ENCODE results near the gene ZBED5. TPM values are rescaled to one million over a fixed set of nuclear protein-coding genes. Genes with fewer than 3 reads are reported as not detected.

The ZBED5 gene
- total and polyA plus RNA-seq, 9 of the 15 experiments (the other 6 are each of a cell fraction or from before 2014, with no cell fraction given): 12.4 to 70.7 (median 26.8) TPM

GRCh38 chr11:10857459-10857708 is 469 bp downstream of the ZBED5 start (continued):
- TF ChIP-seq CUX1 (CRISPR knock-in tag; IDR thresholded peaks at IDR 0.05) (no peak), KLF6 (CRISPR knock-in tag; IDR thresholded peaks at IDR 0.05; ENCODE audit: borderline replicate concordance) (0 out of 2 replicates have a peak, but pooled peaks have one; percentile 6), FOXA3 (CRISPR knock-in tag; conservative IDR thresholded peaks at IDR 0.05 in 1 of 2, IDR thresholded peaks at IDR 0.05 in 1 of 2) (0 out of 4 replicates have a peak, but pooled peaks of 1 of the 2 experiments have one; percentile 44), ID3 (CRISPR knock-in tag; IDR thresholded peaks at IDR 0.05) (no peak), ID3 (tag; IDR thresholded peaks at IDR 0.05) (0 out of 2 replicates have a peak, but pooled peaks have one; percentile 71), ELF4 (CRISPR knock-in tag; IDR thresholded peaks at IDR 0.05) (0 out of 2 replicates have a peak, but pooled peaks have one; percentile 39), THAP12 (CRISPR knock-in tag; IDR thresholded peaks at IDR 0.05) (peak; percentile 68; the same call in 1 of the 2 replicates), ZNF766 (CRISPR knock-in tag; conservative IDR thresholded peaks at IDR 0.05) (0 out of 2 replicates have a peak, but pooled peaks have one; percentile 65), ZNF518B (CRISPR knock-in tag; IDR thresholded peaks at IDR 0.05) (no peak), NR4A1 (CRISPR knock-in tag; IDR thresholded peaks at IDR 0.05) (no peak), NR4A1 (tag; IDR thresholded peaks at IDR 0.05) (0 out of 2 replicates have a peak, but pooled peaks have one; percentile 53), PHF8 (IDR thresholded peaks at IDR 0.05; ENCODE audit: borderline replicate concordance, low read length) (peak; percentile 48; the same call in 1 of the 2 replicates), SMARCB1 (IDR thresholded peaks at IDR 0.05; ENCODE audit: insufficient read length, low read depth) (no peak), ZBTB7A (IDR thresholded peaks at IDR 0.05; ENCODE audit: borderline replicate concordance, control insufficient read depth, low read depth, low read length) (peak; percentile 77; the same call in 1 of the 2 replicates), HDAC1 (IDR thresholded peaks at IDR 0.05) (peak in 1 of 2 experiments; percentile 63; a peak in 1 of 4 replicates)
